CD4-positive, alpha-beta T cell treated with Interleukin-1 beta for 1 hour (primary cell): ENCODE data around the gene OR4F15.
"Not testable (repeated sequence)": the region's sequence is repeated elsewhere in the genome, so short reads cannot be mapped to it uniquely, and the experiment has no call there.

Experiments used
- DNase-seq, 2 donors: peaks; one replicate each; pipeline ENCODE4 v3.0.0-alpha.2; 2020 to 2022

Gene OR4F15, protein sequence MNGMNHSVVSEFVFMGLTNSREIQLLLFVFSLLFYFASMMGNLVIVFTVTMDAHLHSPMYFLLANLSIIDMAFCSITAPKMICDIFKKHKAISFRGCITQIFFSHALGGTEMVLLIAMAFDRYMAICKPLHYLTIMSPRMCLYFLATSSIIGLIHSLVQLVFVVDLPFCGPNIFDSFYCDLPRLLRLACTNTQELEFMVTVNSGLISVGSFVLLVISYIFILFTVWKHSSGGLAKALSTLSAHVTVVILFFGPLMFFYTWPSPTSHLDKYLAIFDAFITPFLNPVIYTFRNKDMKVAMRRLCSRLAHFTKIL

GRCh38 chr15:101811902-101812301 lies at the start of gene OR4F15:
TSS of gene OR4F15 (plus strand) at chr15:101812202. CDS start at chr15:101818187, 5,985 bp downstream.
- no peak for DNase-seq

DNA sequence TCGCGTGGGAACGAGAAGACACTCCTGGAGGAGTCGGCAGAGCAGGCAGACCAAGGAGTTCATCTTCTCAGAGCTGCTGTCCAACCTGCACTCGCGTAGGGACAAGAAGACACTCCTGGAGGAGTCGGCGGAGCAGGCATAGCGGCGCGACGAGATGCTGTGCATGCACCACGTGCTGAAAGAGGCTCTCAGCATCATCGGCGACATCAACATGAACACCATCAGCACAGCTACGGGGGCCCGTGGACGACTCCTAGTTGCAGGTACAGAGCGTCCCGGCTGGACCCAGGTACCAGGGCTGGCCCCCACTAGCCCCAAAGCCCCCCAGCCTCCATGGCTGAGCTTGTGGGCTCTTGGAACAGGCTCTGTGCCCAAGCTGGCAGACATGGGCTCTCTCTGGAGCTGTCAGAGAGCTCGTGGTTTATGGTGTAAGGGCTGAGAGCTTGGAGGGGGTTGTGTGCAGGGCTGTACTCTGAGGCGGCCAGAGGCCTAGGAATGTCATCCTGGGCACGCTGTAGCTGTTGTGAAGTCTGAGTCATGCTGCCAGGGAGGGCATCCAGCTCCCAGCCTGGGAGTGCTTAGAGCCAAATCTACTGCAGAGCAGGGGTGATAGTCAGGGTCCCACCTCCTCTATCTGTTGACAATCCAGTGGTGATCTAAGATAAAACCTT lies 47.2 kb upstream of the OR4F15 start:
- not testable (repeated sequence) for DNase-seq

DNA sequence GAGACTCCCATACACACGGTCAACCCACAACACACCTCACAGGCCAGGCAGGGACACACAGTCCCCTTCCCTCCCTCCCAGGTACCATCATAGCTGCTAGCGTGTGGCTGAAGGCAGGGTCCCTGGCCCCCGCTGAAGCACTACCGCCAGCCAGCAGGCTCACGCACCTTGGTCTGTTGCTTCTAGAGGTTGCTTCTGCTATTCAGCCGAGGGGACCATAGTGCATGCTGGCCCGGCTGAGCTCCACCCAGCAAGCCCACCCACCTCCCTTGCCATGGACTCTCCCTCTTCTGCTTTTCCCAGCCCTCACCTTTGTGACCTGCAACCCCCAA lies 46.7 kb upstream of the OR4F15 start:
- DNase-seq: not testable (repeated sequence)

- no peak for DNase-seq
Measured at GRCh38 chr15:101765772-101766456, 46.1 kb upstream of the OR4F15 start.

GRCh38 chr15:101767083-101767640 lies 44.8 kb upstream of the OR4F15 start:
- not testable (repeated sequence) for DNase-seq

DNA sequence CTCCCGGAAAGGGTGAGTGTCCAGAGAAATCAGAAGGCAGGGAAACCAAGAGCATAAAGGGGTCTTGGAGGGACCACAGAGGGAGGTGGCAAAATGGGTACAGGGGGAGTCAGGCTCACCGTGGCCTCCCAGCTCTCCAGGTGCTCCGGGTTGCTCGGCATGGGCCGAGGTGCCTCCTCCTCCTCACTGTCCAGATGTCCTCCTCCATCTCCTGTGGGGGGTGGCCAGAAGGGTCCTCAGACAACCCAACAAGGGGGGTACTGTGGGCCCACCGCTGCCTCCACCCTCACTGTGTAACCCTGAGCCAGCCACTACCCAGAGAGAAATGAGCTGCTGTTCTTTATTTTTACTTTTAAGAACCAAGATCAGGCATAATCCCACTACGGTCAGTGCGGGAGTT lies 39.1 kb upstream of the OR4F15 start:
- no peak for DNase-seq

GRCh38 chr15:101773496-101774100 lies 38.4 kb upstream of the OR4F15 start:
- DNase-seq: peak in 1 of 2 donors; percentile 3

DNA sequence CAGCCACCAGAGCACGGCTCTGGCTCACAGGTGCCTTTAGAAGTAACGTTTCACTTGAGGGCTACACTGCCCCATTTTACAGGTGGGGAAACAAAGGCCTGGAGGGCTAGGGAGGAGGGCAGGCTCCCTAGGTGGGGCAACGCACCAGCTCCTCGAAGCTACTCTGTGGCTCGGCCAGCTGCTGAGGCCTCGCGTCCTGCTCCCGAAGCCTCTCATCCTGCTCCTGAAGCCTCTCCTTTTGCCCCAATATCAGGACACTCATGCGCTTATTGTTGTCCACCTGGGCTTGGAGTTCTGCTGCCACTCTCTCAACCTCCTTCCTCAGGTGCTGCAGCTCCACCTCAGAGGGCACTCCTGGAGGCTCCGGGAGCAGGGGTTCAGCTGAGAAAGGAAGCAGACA lies 36.9 kb upstream of the OR4F15 start:
- no peak for DNase-seq

DNA sequence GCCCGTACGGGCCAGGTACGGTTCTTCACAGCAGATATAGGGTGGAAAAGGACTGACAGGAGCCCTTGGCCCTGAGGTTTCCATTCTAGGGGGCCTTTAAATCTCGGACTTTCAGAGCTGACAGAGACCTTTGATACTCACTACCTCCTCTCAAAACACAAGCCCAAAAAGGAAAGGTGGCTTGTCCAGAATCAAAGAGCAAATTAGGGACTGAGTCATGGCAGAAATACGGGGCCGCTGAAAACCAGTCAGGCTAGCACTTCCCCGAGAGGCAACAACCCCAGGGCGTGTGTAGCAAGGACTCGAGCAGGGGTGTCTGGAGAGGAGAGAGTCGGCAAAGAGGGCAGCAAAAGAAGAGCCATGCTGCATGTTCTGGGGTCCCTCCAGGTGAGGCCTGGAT lies 33.4 kb upstream of the OR4F15 start:
- DNase-seq: not testable (repeated sequence)

- not testable (repeated sequence) for DNase-seq
Measured at GRCh38 chr15:101780225-101780624, 31.8 kb upstream of the OR4F15 start.

DNA sequence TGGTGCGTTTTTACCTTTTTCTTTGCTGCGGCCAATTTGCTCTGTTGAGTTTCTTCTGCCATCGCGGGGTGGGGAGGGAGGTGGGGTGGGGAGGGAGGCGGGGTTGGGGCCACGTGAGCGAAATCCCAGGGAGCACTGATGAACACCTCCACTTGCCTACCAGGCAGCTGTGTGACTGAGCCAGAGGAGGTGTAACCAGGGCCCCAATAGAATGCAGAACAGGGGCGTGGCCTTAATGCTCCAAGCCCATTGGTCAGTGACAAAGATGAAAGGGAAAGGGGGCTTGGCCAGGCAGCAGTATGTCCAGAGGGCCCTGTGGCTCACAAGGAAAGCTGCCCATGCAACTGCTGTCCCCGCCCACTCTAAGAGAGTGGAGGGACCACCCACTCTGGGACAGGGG lies 30.1 kb upstream of the OR4F15 start:
- no peak for DNase-seq

GRCh38 chr15:101784644-101785043 lies 27.4 kb upstream of the OR4F15 start:
- no peak for DNase-seq

DNA sequence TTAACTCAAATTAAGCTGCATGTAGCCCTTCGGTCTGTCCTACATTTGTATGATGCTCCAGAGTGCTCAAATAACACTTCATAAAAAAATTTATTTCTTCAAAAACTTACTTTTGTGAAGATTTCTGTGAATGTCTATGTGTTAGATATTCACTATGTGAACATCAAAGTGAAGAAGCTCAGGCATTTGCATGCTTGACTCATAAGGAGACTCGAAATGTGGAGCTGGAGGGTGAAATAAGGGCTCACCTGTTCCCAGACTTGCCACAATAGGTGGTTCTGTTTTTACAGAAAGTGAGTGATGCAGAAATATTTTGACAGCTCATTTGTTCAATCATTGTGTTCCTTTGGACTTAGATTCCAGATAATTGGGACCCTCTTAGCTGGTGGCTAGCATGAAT lies 25.6 kb upstream of the OR4F15 start:
- DNase-seq: not testable (repeated sequence)

GRCh38 chr15:101788001-101788400 lies 24.0 kb upstream of the OR4F15 start:
- DNase-seq: not testable (repeated sequence)

DNA sequence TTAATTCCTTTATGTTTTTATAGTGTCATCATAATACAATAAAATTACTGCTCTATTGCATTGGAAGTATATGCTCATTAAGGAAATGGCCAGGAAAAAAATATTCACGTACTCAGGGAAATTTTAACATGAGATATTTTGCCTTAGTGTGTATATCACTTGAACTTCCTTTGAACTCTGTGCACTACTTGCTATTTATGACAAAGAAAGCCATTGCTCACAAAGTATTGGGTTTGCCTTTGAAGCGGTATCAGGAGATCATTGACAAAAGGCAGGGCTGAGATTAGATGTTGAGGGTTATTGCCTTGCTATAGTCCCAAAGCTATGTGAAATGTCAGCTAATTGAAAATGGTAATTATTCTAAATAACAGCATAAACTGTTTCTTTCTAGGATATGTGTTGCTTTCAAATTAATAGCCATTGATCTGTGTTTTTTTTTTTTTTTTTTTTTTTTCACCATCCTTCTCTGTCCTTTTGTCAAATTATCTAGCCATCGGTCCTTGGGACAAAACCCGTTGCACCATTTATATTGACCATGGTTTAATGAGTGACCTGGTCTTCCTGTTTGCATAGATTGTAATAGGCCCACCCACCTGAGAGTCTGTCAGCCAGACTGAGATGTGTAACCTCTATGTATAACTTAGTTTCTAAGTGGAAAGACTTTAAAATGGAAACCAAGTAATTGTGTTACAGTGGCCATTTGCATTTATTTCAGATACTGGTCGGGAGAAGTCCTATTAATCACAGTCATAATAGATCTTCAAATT lies 23.3 kb upstream of the OR4F15 start:
- not testable (repeated sequence) for DNase-seq

GRCh38 chr15:101790748-101791147 lies 21.3 kb upstream of the OR4F15 start:
- not testable (repeated sequence) for DNase-seq

DNA sequence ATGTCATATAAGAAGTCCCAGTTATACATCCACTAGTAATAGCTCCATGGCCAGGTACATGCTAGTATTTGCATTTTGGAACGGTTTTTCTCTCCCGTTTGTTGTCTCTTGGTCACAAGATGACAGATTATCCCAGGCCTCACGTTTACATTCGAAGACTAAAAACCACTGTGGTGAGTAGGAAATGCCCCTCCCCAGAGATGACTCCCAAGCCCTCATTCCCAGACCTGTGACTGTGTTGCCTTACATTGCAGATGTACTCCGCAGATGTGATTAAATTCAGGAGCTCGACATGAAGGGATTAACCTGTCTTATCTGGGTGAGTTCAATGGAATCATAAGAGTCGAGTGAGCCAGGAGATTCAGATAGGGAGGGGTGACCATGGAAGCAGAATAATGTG lies 18.0 kb upstream of the OR4F15 start:
- not testable (repeated sequence) for DNase-seq

DNA sequence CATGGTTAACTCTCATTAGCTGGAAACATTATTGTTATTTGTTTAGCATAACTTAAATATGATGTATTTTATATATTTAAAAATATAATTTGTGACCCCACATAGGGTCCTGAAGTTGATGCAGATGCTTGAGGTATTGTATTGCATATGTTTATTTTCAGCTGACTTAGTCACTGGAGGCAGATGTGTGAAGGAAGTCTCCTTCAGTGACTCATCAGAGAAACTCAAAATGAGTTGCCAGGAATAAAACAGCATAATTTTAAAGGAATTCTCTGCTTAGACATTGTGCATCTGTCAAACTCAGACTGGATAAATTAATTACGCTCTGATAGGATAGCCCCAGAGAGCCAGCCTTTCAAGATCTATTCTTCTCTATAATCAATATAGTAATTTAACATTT lies 16.5 kb upstream of the OR4F15 start:
- DNase-seq: no peak

GRCh38 chr15:101799665-101800064 lies 12.3 kb upstream of the OR4F15 start:
- DNase-seq: no peak

- DNase-seq: no peak
Measured at GRCh38 chr15:101801048-101801447, 11.0 kb upstream of the OR4F15 start.

- DNase-seq: no peak
Measured at GRCh38 chr15:101803209-101803608, 8.8 kb upstream of the OR4F15 start, which contains the start of gene OR4F6. TSS of gene OR4F6 (plus strand) at chr15:101803509. CDS start at chr15:101805720, 2,211 bp downstream.

DNA sequence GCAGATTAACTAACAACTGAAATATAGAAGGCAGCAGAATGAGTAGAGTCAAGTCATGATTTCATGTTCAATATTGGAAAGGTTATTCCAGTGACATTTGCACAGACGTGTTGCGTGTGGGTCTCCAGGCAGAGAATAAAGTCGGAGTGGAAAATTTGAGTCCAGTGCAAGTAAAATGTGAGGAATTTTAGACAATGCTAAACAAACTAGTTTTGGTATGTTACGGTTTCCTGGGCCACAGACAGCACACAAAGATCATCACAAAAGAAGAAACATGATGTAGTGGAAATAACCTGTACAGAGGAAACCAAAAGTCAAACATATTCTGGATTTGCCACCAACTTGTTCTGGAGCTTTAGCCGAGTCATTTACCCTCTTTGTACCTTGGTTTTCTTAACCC lies 8.3 kb upstream of the OR4F15 start:
- no peak for DNase-seq
